Mucosa of descending colon (tissue), 3 donors: ENCODE data around the gene DLG1. TPM values are rescaled to one million over a fixed set of nuclear protein-coding genes. Genes with fewer than 3 reads are reported as not detected.

Source experiments
- ATAC-seq: fragments of 200-7000 bp; cut with Tn5 transposase; one replicate; pipeline ENCODE4 v1.9.1; 2020; ENCODE audit warnings: mild to moderate bottlenecking, moderate library complexity
- DNase-seq, 3 donors: peaks; one replicate each; pipeline ENCODE4 v3.0.0-alpha.2; 2020
- H3K36me3 ChIP-seq: fragments of 200-600 bp; one replicate; pipeline ENCODE4 v1.8.0; 2021; ENCODE audit warnings: low read depth, mild to moderate bottlenecking
- H3K4me1 ChIP-seq: fragments of 200-600 bp; one replicate; pipeline ENCODE4 v1.8.0; 2021; ENCODE audit warnings: low read depth, mild to moderate bottlenecking
- H3K4me3 ChIP-seq: fragments of 200-600 bp; one replicate; pipeline ENCODE4 v1.8.0; 2021; ENCODE audit warnings: mild to moderate bottlenecking
- H3K9me3 ChIP-seq: fragments of 200-600 bp; one replicate; pipeline ENCODE4 v1.8.0; 2021; ENCODE audit warnings: mild to moderate bottlenecking
- intact Hi-C, 2 donors: fragments of 100-400 bp; cut with DNase I in 1 of 2; cut with micrococcal nuclease in 1 of 2; formaldehyde crosslinking; loops; one replicate each; pipeline versions ENCODE4 v1.11.0 to v1.11.1; 2022; cut with DNase I, micrococcal nuclease
- total RNA-seq, 3 donors: library from RNA; stranded (reverse); fragmentation: NEBNext Ultra II Directional in 2 of 3; extraction: Animal tissue kit (Norgen Biotek cat#: 25700) in 2 of 3; gene quantifications; one replicate each; pipeline versions ENCODE4 v1.2.1 to v1.2.4, GENCODE V29; 2021 to 2023
- TF ChIP-seq, protein P1 (sequence below): fragments of 200-600 bp; IDR thresholded peaks from one replicate; pipeline ENCODE4 v1.8.0; 2022; ENCODE audit warnings: antibody characterized with exemption, mild to moderate bottlenecking
- donor health status: DM: no; HTN: no; CAD: no; lungs with moderate emphysema.
- donor health status: DM: no; HTN: no; CAD: no.
- donor health status: DM: no; HTN: yes; CAD: no.

DLG1 gene
- total RNA-seq, 3 donors from 2014 or later = 107 to 163 (median 134) TPM

DNA sequence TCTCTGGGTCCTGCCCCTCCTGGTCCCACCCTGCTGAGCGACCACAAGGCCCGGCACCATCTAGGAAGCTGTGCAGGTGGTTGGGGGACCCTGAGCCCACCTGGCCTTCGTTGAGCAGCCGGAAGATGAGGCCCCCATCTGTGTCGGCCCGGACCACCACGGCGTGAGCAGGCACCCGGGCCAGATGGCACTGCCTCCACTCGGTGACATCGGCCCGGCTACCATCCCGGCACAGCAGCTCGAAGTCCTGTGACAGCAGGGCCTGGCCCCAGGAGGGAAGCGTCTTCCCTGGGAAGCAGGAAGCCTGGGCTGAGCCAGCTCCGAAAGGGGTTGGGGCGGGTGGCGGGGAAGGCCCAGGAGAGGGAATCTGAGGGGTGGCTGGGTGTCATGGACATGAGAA lies 281.4 kb downstream of the DLG1 start:
- no peak for ATAC-seq
- Histone ChIP-seq H3K4me3 (no peak overlapping the region), H3K36me3 (no peaks in the 10 kb centered on the region), H3K4me1 (no peaks in the 10 kb centered on the region), H3K9me3 (no peaks in the 10 kb centered on the region)
- DNase-seq = no peak
- TF ChIP-seq, protein P1, sequence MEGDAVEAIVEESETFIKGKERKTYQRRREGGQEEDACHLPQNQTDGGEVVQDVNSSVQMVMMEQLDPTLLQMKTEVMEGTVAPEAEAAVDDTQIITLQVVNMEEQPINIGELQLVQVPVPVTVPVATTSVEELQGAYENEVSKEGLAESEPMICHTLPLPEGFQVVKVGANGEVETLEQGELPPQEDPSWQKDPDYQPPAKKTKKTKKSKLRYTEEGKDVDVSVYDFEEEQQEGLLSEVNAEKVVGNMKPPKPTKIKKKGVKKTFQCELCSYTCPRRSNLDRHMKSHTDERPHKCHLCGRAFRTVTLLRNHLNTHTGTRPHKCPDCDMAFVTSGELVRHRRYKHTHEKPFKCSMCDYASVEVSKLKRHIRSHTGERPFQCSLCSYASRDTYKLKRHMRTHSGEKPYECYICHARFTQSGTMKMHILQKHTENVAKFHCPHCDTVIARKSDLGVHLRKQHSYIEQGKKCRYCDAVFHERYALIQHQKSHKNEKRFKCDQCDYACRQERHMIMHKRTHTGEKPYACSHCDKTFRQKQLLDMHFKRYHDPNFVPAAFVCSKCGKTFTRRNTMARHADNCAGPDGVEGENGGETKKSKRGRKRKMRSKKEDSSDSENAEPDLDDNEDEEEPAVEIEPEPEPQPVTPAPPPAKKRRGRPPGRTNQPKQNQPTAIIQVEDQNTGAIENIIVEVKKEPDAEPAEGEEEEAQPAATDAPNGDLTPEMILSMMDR = no peak
- intact Hi-C loops = no loop called here

DNA sequence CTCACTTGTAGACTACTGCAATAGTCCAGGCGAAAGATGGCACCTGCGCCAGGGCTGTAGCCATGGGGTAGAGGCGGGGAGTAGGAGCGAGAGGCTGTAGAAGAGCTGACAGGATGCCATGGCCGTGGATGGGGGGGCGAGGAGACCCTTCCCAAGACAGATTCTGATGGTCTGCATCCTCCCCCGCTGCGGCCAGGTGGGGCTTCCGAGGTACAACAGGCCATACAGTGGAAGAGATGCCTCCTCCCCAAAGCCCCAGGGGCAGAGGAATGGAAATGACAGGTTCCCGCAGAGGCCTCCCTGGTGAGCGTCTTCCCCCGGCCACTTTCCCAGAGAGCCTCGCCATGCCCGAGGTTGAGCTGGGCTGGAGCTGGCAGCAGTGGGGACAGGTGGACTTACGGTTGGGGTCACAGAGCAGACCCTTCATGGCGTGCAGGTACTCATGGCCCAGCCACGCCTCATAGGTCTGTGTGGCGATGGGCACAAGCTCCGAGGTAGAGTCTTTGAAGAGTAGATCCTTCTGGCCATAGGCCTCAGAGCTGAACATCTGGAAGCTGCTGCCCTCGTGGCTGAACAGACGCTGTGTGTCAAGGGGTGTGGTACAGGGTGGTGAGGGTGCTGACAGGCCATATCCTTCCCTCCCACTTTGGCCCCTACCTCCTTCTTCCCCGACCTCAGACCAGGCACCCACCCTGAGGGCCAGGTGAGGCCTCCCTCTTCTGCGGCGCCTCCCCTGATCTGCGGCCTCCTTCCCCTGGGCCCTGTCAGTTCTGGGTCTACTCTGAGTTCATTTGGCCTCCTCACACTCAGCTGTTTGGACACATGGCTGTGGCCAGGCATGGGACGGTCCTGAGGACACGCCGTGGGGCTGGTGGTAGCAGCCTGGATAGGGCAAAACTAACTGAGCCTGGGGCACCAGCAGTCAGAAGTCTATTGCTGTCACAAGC lies 282.3 kb downstream of the DLG1 start:
- TF ChIP-seq, protein P1 = no peak
- no peak overlapping the region for H3K4me3 ChIP-seq
- ATAC-seq (no peak), DNase-seq (peak in 1 of 3 donors; percentile 12)
- intact Hi-C loops = no loop called here
- no peaks in the 10 kb centered on the region for H3K36me3 ChIP-seq
- H3K9me3 ChIP-seq = no peaks in the 10 kb centered on the region
- H3K4me1 ChIP-seq = no peaks in the 10 kb centered on the region

DNA sequence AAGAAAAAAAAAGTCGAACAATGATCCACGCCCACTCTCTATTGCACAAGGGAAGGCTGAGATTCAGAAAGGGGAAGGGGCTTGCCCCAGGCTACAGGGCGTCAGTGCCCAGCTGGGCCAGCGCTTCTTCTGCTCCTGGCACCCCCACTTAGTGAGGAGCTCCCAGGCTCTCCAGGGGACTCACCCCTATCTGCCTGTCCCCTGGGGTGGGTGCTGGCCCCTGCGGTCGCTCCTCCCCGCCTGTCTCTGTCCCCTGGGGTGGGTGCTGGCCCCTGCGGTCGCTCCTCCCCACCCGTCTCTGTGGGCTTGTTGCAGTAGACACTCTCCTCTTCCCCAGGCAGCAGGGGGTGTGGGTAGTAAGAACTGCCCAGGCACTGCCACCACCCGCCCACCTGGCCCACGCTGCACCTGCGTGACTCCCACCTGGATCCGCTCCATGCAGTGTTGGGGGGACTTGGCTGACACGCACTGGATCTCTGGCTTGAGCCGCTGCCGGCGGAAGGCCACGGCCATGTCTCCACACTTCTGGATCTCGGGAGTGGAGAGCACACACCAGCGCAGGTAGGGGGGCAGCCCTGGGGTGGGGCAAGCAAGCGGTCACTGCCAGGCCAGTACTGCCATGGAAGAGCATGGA lies 283.4 kb downstream of the DLG1 start:
- ATAC-seq = no peak

DNA sequence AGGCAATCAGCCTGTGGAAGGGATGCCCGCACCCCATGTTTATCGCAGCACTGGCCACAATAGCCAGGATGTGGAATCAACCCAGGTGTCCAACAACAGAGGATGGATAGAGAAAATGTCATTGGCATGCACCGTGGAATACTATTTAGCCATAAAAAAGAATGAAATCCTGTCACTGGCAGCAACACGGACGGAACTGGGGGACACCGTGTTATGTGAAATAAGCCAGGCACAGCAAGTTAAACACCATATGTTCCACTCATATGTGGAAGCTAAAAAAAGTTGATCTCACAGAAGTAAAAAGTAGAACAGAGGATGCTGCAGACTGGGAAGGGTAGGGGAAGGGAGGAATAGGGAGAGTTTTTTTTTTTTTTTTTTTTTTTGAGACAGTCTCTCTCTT lies 284.4 kb downstream of the DLG1 start:
- DNase-seq (no peak), ATAC-seq (no peak)
- TF ChIP-seq, protein P1 = no peak
- Histone ChIP-seq H3K9me3 (no peaks in the 10 kb centered on the region), H3K36me3 (no peaks in the 10 kb centered on the region), H3K4me1 (no peaks in the 10 kb centered on the region), H3K4me3 (no peak overlapping the region)
- intact Hi-C loops = no loop called here

More for the DNA sequence above, 283.4 kb downstream of the DLG1 start:
- H3K9me3 ChIP-seq = no peaks in the 10 kb centered on the region
- no peak overlapping the region for H3K4me3 ChIP-seq
- no peaks in the 10 kb centered on the region for H3K4me1 ChIP-seq
- DNase-seq = peak in 1 of 3 donors; percentile 8
- no peaks in the 10 kb centered on the region for H3K36me3 ChIP-seq
- TF ChIP-seq, protein P1 = no peak
- intact Hi-C loops = no loop called here

DNA sequence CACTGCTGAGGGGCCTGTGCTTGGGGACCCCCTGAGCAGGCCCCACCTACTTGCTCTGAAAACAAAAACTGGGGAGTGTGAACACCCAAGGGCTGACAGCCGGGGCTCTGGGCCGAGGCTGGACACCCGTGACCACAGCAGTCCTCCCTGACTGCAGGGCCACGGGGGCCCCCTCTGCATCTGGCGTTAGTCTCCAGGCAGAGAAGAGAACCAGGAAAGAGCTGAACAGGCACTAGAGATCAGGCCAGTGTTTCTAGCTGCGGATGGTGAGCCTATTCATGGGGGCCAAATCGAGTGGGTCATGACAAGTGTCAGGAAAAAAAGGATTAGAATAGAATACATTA lies 285.9 kb downstream of the DLG1 start:
- TF ChIP-seq, protein P1 = no peak
- intact Hi-C loops = no loop called here
- DNase-seq (peak in 1 of 3 donors; percentile 3), ATAC-seq (no peak)
- Histone ChIP-seq H3K9me3 (no peaks in the 10 kb centered on the region), H3K4me3 (no peak overlapping the region), H3K36me3 (no peaks in the 10 kb centered on the region), H3K4me1 (no peaks in the 10 kb centered on the region)
